PFSK-1 (cell line): ENCODE data around the gene TRAPPC2.

Experiments used
- FOXP2 ChIP-seq: optimal IDR thresholded peaks from 2 replicates; pipeline ENCODE3; 2011; ENCODE audit warnings: borderline replicate concordance, control low read depth, inconsistent platforms; ENCODE audit not compliant: insufficient read depth; ENCODE audit errors: extremely low read length, extremely low read depth
- POLR2AphosphoS5 ChIP-seq: IDR thresholded peaks from 2 replicates; pipeline ENCODE4 v1.6.1; 2012; ENCODE audit warnings: low read depth, mild to moderate bottlenecking, control low read depth, low read length, moderate library complexity
- REST ChIP-seq, 2 experiments: IDR thresholded peaks; 2 replicates each; pipeline versions ENCODE4 v1.6.1 to v1.8.0; 2011 to 2012; ENCODE audit warnings: low read depth in 2 of 2, low read length in 2 of 2, control low read depth in 1 of 2, inconsistent platforms in 1 of 2, mild to moderate bottlenecking in 1 of 2, moderate library complexity in 1 of 2; ENCODE audit not compliant: insufficient read depth in 1 of 2
- SIN3A ChIP-seq: IDR thresholded peaks from 2 replicates; pipeline ENCODE4 v1.6.1; 2012; ENCODE audit warnings: mild to moderate bottlenecking, low read length, moderate library complexity, borderline replicate concordance; ENCODE audit not compliant: insufficient read depth
- TAF1 ChIP-seq: IDR thresholded peaks from 2 replicates; pipeline ENCODE4 v1.6.1; 2012; ENCODE audit warnings: low read length, control low read depth, borderline replicate concordance; ENCODE audit not compliant: insufficient read depth

Gene TRAPPC2

GRCh38 chrX:13775837-13776236 is 41.4 kb upstream of the TRAPPC2 start:
- TF ChIP-seq TAF1, result no peak
- TF ChIP-seq FOXP2, result no peak
- no peak for TF ChIP-seq REST (IDR thresholded peaks at IDR 0.05; ENCODE audit: insufficient read depth in 1 of 2, low read depth in 2 of 2, low read length in 2 of 2)

GRCh38 chrX:13774696-13775095 is 40.3 kb upstream of the TRAPPC2 start:
- TF ChIP-seq SIN3A (no peak), TAF1 (no peak), FOXP2 (no peak), REST (IDR thresholded peaks at IDR 0.05; ENCODE audit: insufficient read depth in 1 of 2, low read depth in 2 of 2, low read length in 2 of 2) (no peak), POLR2AphosphoS5 (no peak)

- TF ChIP-seq POLR2AphosphoS5 (no peak), FOXP2 (no peak), SIN3A (no peak), REST (IDR thresholded peaks at IDR 0.05; ENCODE audit: insufficient read depth in 1 of 2, low read depth in 2 of 2, low read length in 2 of 2) (no peak), TAF1 (no peak)
Observed at GRCh38 chrX:13770013-13770535, 35.7 kb upstream of the TRAPPC2 start.

- TF ChIP-seq TAF1 (no peak), SIN3A (no peak), POLR2AphosphoS5 (no peak), FOXP2 (no peak), REST (IDR thresholded peaks at IDR 0.05; ENCODE audit: insufficient read depth in 1 of 2, low read depth in 2 of 2, low read length in 2 of 2) (no peak)
Observed at GRCh38 chrX:13768939-13769338, 34.5 kb upstream of the TRAPPC2 start.

GRCh38 chrX:13764765-13765164 is 30.3 kb upstream of the TRAPPC2 start:
- TF ChIP-seq TAF1 (no peak), REST (IDR thresholded peaks at IDR 0.05; ENCODE audit: insufficient read depth in 1 of 2, low read depth in 2 of 2, low read length in 2 of 2) (no peak), FOXP2 (no peak), POLR2AphosphoS5 (no peak), SIN3A (no peak)
